Vagina (tissue), 2 donors: ENCODE data around the gene IVNS1ABP.

Experiments used
- POLR2A ChIP-seq, 2 donors: fragments of 450-650 bp; IDR thresholded peaks; one replicate each; pipeline ENCODE4 v1.6.1; 2017; ENCODE audit warnings: antibody characterized with exemption in 2 of 2, mild to moderate bottlenecking in 2 of 2, moderate library complexity in 2 of 2
- POLR2AphosphoS5 ChIP-seq, 2 donors: sonication (generic); formaldehyde crosslinking; IDR thresholded peaks; one replicate each; pipeline ENCODE4 v1.9.0; 2017; ENCODE audit warnings: antibody characterized with exemption in 2 of 2, mild to moderate bottlenecking in 2 of 2, low read depth in 1 of 2; ENCODE audit not compliant: insufficient read depth in 1 of 2
- TF ChIP-seq, protein P1 (sequence below), 3 experiments: fragments of 450-650 bp in 2 of 3; fragments of 200-600 bp in 1 of 3; sonication (generic) in 1 of 3; IDR thresholded peaks; one replicate each; pipeline ENCODE4 v1.5.1; 2017 to 2019; ENCODE audit warnings: antibody characterized with exemption in 3 of 3, mild to moderate bottlenecking in 2 of 3, moderate library complexity in 2 of 3

DNA sequence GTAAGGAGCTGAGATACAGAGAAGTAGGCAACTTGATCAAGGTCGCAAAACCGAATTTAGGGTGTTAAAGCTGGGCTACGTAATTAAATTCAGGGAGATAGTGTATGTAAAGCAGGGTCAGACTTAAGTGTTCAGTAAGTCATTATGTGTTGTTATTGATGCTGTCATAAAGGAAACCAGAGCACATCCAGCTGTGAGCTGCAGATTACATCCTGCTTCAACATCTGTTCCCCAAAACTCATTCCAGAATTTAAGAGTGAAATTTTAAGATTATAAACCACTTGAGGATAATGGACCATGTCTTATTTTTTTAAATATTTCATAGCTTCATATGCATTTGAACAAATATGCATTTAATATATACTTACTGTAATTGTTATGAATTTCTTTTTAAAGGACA, 49.7 kb downstream of the IVNS1ABP start:
- TF ChIP-seq POLR2A (IDR thresholded peaks at IDR 0.05) (no peak), POLR2AphosphoS5 (IDR thresholded peaks at IDR 0.05; ENCODE audit: insufficient read depth in 1 of 2, low read depth in 1 of 2) (no peak)
- TF ChIP-seq, protein P1, sequence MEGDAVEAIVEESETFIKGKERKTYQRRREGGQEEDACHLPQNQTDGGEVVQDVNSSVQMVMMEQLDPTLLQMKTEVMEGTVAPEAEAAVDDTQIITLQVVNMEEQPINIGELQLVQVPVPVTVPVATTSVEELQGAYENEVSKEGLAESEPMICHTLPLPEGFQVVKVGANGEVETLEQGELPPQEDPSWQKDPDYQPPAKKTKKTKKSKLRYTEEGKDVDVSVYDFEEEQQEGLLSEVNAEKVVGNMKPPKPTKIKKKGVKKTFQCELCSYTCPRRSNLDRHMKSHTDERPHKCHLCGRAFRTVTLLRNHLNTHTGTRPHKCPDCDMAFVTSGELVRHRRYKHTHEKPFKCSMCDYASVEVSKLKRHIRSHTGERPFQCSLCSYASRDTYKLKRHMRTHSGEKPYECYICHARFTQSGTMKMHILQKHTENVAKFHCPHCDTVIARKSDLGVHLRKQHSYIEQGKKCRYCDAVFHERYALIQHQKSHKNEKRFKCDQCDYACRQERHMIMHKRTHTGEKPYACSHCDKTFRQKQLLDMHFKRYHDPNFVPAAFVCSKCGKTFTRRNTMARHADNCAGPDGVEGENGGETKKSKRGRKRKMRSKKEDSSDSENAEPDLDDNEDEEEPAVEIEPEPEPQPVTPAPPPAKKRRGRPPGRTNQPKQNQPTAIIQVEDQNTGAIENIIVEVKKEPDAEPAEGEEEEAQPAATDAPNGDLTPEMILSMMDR (IDR thresholded peaks at IDR 0.05): no peak
